Type B pancreatic cell (in vitro differentiated cells): ENCODE data around the gene A2M. TPM values are rescaled to one million over a fixed set of nuclear protein-coding genes. Genes with fewer than 3 reads are reported as not detected.

Experiments used
- DNase-seq: peaks from one replicate; pipeline ENCODE4 v3.0.0; 2021; ENCODE audit warnings: mixed read lengths; ENCODE audit not compliant: unreplicated experiment; ENCODE audit errors: extremely low spot score
- H3K27ac Mint-ChIP-seq: 2 replicates; pipeline ENCODE4 v1.8.0; 2021; ENCODE audit warnings: mild to moderate bottlenecking, mixed read lengths
- H3K27me3 Mint-ChIP-seq: 2 replicates; pipeline ENCODE4 v1.8.0; 2021; ENCODE audit warnings: mixed read lengths
- H3K36me3 Mint-ChIP-seq: 2 replicates; pipeline ENCODE4 v1.8.0; 2021; ENCODE audit warnings: mixed read lengths
- H3K4me1 Mint-ChIP-seq: one replicate; pipeline ENCODE4 v1.8.0; 2021; ENCODE audit warnings: mixed read lengths; ENCODE audit not compliant: unreplicated experiment
- H3K4me3 Mint-ChIP-seq: 2 replicates; pipeline ENCODE4 v1.8.0; 2021; ENCODE audit warnings: mild to moderate bottlenecking, mixed read lengths
- H3K9me3 Mint-ChIP-seq: 2 replicates; pipeline ENCODE4 v1.8.0; 2021; ENCODE audit warnings: mixed read lengths
- CTCF ChIP-seq: fragments of 200-600 bp; sonication (generic); conservative IDR thresholded peaks from 2 replicates; pipeline ENCODE4 v1.5.0; 2021; ENCODE audit warnings: antibody characterized with exemption, mild to moderate bottlenecking
- long read RNA-seq: library from polyadenylated mRNA; unstranded; transcript quantifications from one replicate; pipeline ENCODE4 v2.0.0, GENCODE V29; 2020
- total RNA-seq: library from RNA; stranded (reverse); gene quantifications from 2 replicates; pipeline ENCODE4 v1.2.1, GENCODE V29; 2021; ENCODE audit warnings: low replicate concordance

The A2M gene
- total RNA-seq, result 4.9 and 84.9 TPM in 2 replicates
- long read RNA-seq, full-length matches to known transcripts, result 1 of 4 reads
- long read RNA-seq, partial matches to known transcripts, result 3 of 4 reads
- long read RNA-seq, other reads (novel, unspliced or antisense), result 0 of 4 reads

- H3K27ac Mint-ChIP-seq, result no peak within 1 kb of the TSS
- DNase-seq, result no peak
- peak within 1 kb of the TSS; percentile 50 for H3K4me3 Mint-ChIP-seq
Measured at GRCh38 chr12:9115731-9116559, at the start of gene A2M. Gene A2M, minus strand, starts transcription at chr12:9115919. Its CDS starts 70 bp downstream, at chr12:9115849.

GRCh38 chr12:9163392-9163791, 47.7 kb upstream of the A2M start:
- no peaks in the 10 kb centered on the region for H3K9me3 Mint-ChIP-seq
- no peaks in the 10 kb centered on the region for H3K36me3 Mint-ChIP-seq
- peaks cover 15% of the 10 kb centered on the region for H3K27me3 Mint-ChIP-seq
- no peaks in the 10 kb centered on the region for H3K4me1 Mint-ChIP-seq
- no peak for DNase-seq
- H3K27ac Mint-ChIP-seq, result no peak overlapping the region
- no peak for TF ChIP-seq CTCF
- no peak overlapping the region for H3K4me3 Mint-ChIP-seq

More at GRCh38 chr12:9115731-9116559, at the start of gene A2M:
- TF ChIP-seq CTCF, result no peak
- Mint-ChIP-seq H3K9me3 (no peaks in the 10 kb centered on the region), H3K27me3 (peaks cover 6% of the 10 kb centered on the region), H3K36me3 (peaks cover 4% of the 10 kb centered on the region), H3K4me1 (peaks cover 5% of the 10 kb centered on the region)

GRCh38 chr12:9156119-9156518, 40.4 kb upstream of the A2M start:
- Mint-ChIP-seq H3K27me3 (peaks cover 4% of the 10 kb centered on the region), H3K4me1 (no peaks in the 10 kb centered on the region), H3K27ac (no peak overlapping the region), H3K36me3 (no peaks in the 10 kb centered on the region), H3K4me3 (no peak overlapping the region), H3K9me3 (no peaks in the 10 kb centered on the region)
- no peak for TF ChIP-seq CTCF
- no peak for DNase-seq

GRCh38 chr12:9149372-9149771, 33.7 kb upstream of the A2M start:
- no peak for DNase-seq
- peaks cover 6% of the 10 kb centered on the region for H3K9me3 Mint-ChIP-seq

GRCh38 chr12:9148926-9149325, 33.2 kb upstream of the A2M start:
- no peak overlapping the region for H3K4me3 Mint-ChIP-seq
- H3K9me3 Mint-ChIP-seq, result peaks cover 6% of the 10 kb centered on the region
- no peak for TF ChIP-seq CTCF
- H3K27me3 Mint-ChIP-seq, result peaks cover 2% of the 10 kb centered on the region
- no peak for DNase-seq
- H3K27ac Mint-ChIP-seq, result no peak overlapping the region
- peaks cover 6% of the 10 kb centered on the region for H3K36me3 Mint-ChIP-seq
- H3K4me1 Mint-ChIP-seq, result no peaks in the 10 kb centered on the region

More at GRCh38 chr12:9149372-9149771, 33.7 kb upstream of the A2M start:
- H3K27ac Mint-ChIP-seq, result no peak overlapping the region
- peaks cover 2% of the 10 kb centered on the region for H3K27me3 Mint-ChIP-seq
- no peak for TF ChIP-seq CTCF
- no peak overlapping the region for H3K4me3 Mint-ChIP-seq
- H3K4me1 Mint-ChIP-seq, result no peaks in the 10 kb centered on the region
- peaks cover 6% of the 10 kb centered on the region for H3K36me3 Mint-ChIP-seq
